Spleen (tissue), 11 donors: ENCODE data around the gene PERM1. TPM values are rescaled to one million over a fixed set of nuclear protein-coding genes. Genes with fewer than 3 reads are reported as not detected.

ENCODE experiments used
- DNase-seq: peaks from one replicate; pipeline ENCODE4 v3.0.0-alpha.2; 2020
- H3K27ac ChIP-seq, 8 donors: fragments of 200-600 bp; sonication (generic) in 7 of 8; 1 replicate in 4 of 8; 2 replicates in 4 of 8; pipeline versions ENCODE4 v1.5.0 to v1.8.0; 2016 to 2021; ENCODE audit warnings: inconsistent platforms in 4 of 8, mild to moderate bottlenecking in 4 of 8, moderate library complexity in 1 of 8
- H3K27me3 ChIP-seq, 7 donors: fragments of 200-600 bp; sonication (generic) in 6 of 7; replicated peaks in 1 of 7; 1 replicate in 4 of 7; 2 replicates in 3 of 7; pipeline versions ENCODE4 v1.5.0 to v1.8.0; 2016 to 2021; ENCODE audit warnings: inconsistent platforms in 3 of 7, mild to moderate bottlenecking in 1 of 7
- H3K36me3 ChIP-seq, 6 donors: fragments of 200-600 bp; sonication (generic) in 5 of 6; 1 replicate in 4 of 6; 2 replicates in 2 of 6; pipeline versions ENCODE4 v1.5.0 to v1.8.0; 2016 to 2021; ENCODE audit warnings: inconsistent platforms in 2 of 6
- H3K4me1 ChIP-seq, 6 donors: fragments of 200-600 bp; sonication (generic) in 5 of 6; 1 replicate in 3 of 6; 2 replicates in 3 of 6; pipeline versions ENCODE4 v1.5.0 to v1.8.0; 2016 to 2021; ENCODE audit warnings: inconsistent platforms in 3 of 6
- H3K4me3 ChIP-seq, 8 donors: fragments of 200-600 bp; sonication (generic) in 7 of 8; 1 replicate in 4 of 8; 2 replicates in 4 of 8; pipeline versions ENCODE4 v1.5.0 to v1.8.0; 2016 to 2021; ENCODE audit warnings: inconsistent platforms in 4 of 8, mild to moderate bottlenecking in 4 of 8, moderate library complexity in 2 of 8
- H3K9me3 ChIP-seq, 8 donors: fragments of 200-600 bp; sonication (generic) in 7 of 8; 1 replicate in 4 of 8; 2 replicates in 4 of 8; pipeline versions ENCODE4 v1.5.0 to v1.8.0; 2016 to 2021; ENCODE audit warnings: inconsistent platforms in 4 of 8
- CTCF ChIP-seq, 11 experiments: fragments of 200-600 bp in 7 of 11; fragments of 450-650 bp in 4 of 11; sonication (generic) in 4 of 11; IDR thresholded peaks in 8 of 11; conservative IDR thresholded peaks in 3 of 11; 1 replicate in 7 of 11; 2 replicates in 4 of 11; pipeline versions ENCODE4 v1.4.0 to v1.8.0; 2016 to 2021; ENCODE audit warnings: antibody characterized with exemption in 11 of 11, inconsistent platforms in 4 of 11, mild to moderate bottlenecking in 1 of 11
- POLR2A ChIP-seq, 3 donors: fragments of 450-650 bp; IDR thresholded peaks; one replicate each; pipeline ENCODE4 v1.5.1; 2017; ENCODE audit warnings: antibody characterized with exemption in 3 of 3, mild to moderate bottlenecking in 1 of 3
- POLR2AphosphoS5 ChIP-seq, 3 donors: sonication (generic); formaldehyde crosslinking; IDR thresholded peaks; one replicate each; pipeline ENCODE4 v1.5.1; 2017; ENCODE audit warnings: antibody characterized with exemption in 3 of 3
- WGBS, 5 donors: extraction: QIAGEN DNeasy Blood & Tissue Kit in 3 of 5; methylation state at CpG; one replicate each; pipeline versions ENCODE4 v1.1.5 to v1.1.7; 2013 to 2018; 5-methylcytosine and 5-hydroxymethylcytosine counted together
- intact Hi-C: fragments of 100-400 bp; cut with DNase I; formaldehyde crosslinking; loops from one replicate; pipeline ENCODE4 v1.15.0; 2023; ENCODE audit warnings: low total_unique reads
- polyA plus RNA-seq, 3 donors: library from polyadenylated mRNA; stranded (reverse); fragments of 200-250 nt; gene quantifications; one replicate each; pipeline ENCODE4 v1.2.1, GENCODE V29; 2013
- total RNA-seq, 7 donors: library from RNA; depleted of rRNA in 3 of 7; stranded (reverse); fragments of >200 nt in 3 of 7; fragmentation: NEBNext Ultra II Directional in 4 of 7; extraction: Animal tissue kit (Norgen Biotek cat#: 25700) in 4 of 7; gene quantifications; one replicate each; pipeline versions ENCODE4 v1.1.0 to v1.2.1, GENCODE V29; 2016 to 2021
- donor health status: healthy with polysubstance abuse.
- donor health status: DM: no; HTN: no; CAD: no; lungs with moderate emphysema.
- donor health status: DM: no; HTN: no; CAD: no.
- donor health status: Bipolar disorder and iron deficiency.
- donor health status: healthy.
- donor health status: DM: no; HTN: no; CAD: no.
- donor health status: DM: yes; HTN: yes; CAD: no.

The PERM1 gene
- total and polyA plus RNA-seq, 10 donors, result 0.20 to 0.85 (median 0.50) TPM; not detected in 4

GRCh38 chr1:952603-953002, 29.3 kb downstream of the PERM1 start:
- WGBS, 5 donors, result 88 to 93% (median 92%) methylated on average over 4 to 7 of the region's 7 CpGs
- no peak for DNase-seq
- no peak overlapping the region for H3K27ac ChIP-seq
- H3K27me3 ChIP-seq, result no peaks in the 10 kb centered on the region
- no peaks in the 10 kb centered on the region for H3K9me3 ChIP-seq
- TF ChIP-seq POLR2A (IDR thresholded peaks at IDR 0.05) (no peak), CTCF (IDR thresholded peaks at IDR 0.05 in 8 of 11, conservative IDR thresholded peaks at IDR 0.05 in 3 of 11) (no peak), POLR2AphosphoS5 (IDR thresholded peaks at IDR 0.05) (no peak)
- H3K4me3 ChIP-seq, result no peak overlapping the region
- peaks cover 5 to 99% (median 92%) of the 10 kb centered on the region in 6 donors for H3K36me3 ChIP-seq
- peaks cover 3 to 37% (median 15%) of the 10 kb centered on the region in 6 donors for H3K4me1 ChIP-seq
- intact Hi-C loops, result no loop called here

GRCh38 chr1:952201-952600, 29.7 kb downstream of the PERM1 start:
- Histone ChIP-seq H3K9me3 (no peaks in the 10 kb centered on the region), H3K27me3 (no peaks in the 10 kb centered on the region), H3K27ac (no peak overlapping the region), H3K36me3 (peaks cover 5 to 100% (median 96%) of the 10 kb centered on the region in 6 donors), H3K4me3 (no peak overlapping the region), H3K4me1 (peaks cover under 1 to 33% (median 11%) of the 10 kb centered on the region in 6 donors)
- intact Hi-C loops, result no loop called here
- DNase-seq, result no peak
- TF ChIP-seq CTCF (IDR thresholded peaks at IDR 0.05 in 8 of 11, conservative IDR thresholded peaks at IDR 0.05 in 3 of 11), result no peak
- 89 to 95% (median 91%) methylated on average over 14 to 15 of the region's 15 CpGs for WGBS, 5 donors

GRCh38 chr1:951364-951763, 30.5 kb downstream of the PERM1 start:
- 79 to 86% (median 84%) methylated on average over 6 of the region's 6 CpGs for WGBS, 5 donors
- H3K36me3 ChIP-seq, result peaks cover 7 to 100% (median 99%) of the 10 kb centered on the region in 6 donors
- TF ChIP-seq POLR2A (IDR thresholded peaks at IDR 0.05) (no peak), POLR2AphosphoS5 (IDR thresholded peaks at IDR 0.05) (no peak), CTCF (IDR thresholded peaks at IDR 0.05 in 8 of 11, conservative IDR thresholded peaks at IDR 0.05 in 3 of 11) (no peak)
- no peak for DNase-seq
- H3K27me3 ChIP-seq, result no peaks in the 10 kb centered on the region
- no peaks in the 10 kb centered on the region for H3K9me3 ChIP-seq
- no peak overlapping the region for H3K27ac ChIP-seq
- no peak overlapping the region for H3K4me3 ChIP-seq
- intact Hi-C loops, result no loop called here
- peaks cover 0 to 25% (median 6%) of the 10 kb centered on the region in 6 donors for H3K4me1 ChIP-seq

- H3K36me3 ChIP-seq, result peaks cover 7 to 100% (median 99%) of the 10 kb centered on the region in 6 donors
Measured at GRCh38 chr1:950881-951280, 31.0 kb downstream of the PERM1 start.

GRCh38 chr1:950268-950667, 31.6 kb downstream of the PERM1 start:
- no peak for DNase-seq
- Histone ChIP-seq H3K9me3 (no peaks in the 10 kb centered on the region), H3K4me1 (peaks cover 0 to 21% (median 5%) of the 10 kb centered on the region in 6 donors), H3K36me3 (peaks cover 7 to 100% (median 99%) of the 10 kb centered on the region in 6 donors), H3K4me3 (no peak overlapping the region), H3K27ac (no peak overlapping the region), H3K27me3 (no peaks in the 10 kb centered on the region)
- intact Hi-C loops, result no loop called here
- 87 to 97% (median 94%) methylated on average over 9 of the region's 9 CpGs for WGBS, 5 donors
- TF ChIP-seq CTCF (IDR thresholded peaks at IDR 0.05 in 8 of 11, conservative IDR thresholded peaks at IDR 0.05 in 3 of 11) (no peak), POLR2AphosphoS5 (IDR thresholded peaks at IDR 0.05) (no peak), POLR2A (IDR thresholded peaks at IDR 0.05) (no peak)

More at GRCh38 chr1:950881-951280, 31.0 kb downstream of the PERM1 start:
- H3K4me1 ChIP-seq, result peaks cover 0 to 21% (median 5%) of the 10 kb centered on the region in 6 donors
- WGBS, 5 donors, result 90 to 98% (median 94%) methylated on average over 11 to 23 of the region's 23 CpGs
- TF ChIP-seq POLR2AphosphoS5 (IDR thresholded peaks at IDR 0.05) (no peak), POLR2A (IDR thresholded peaks at IDR 0.05) (no peak)
- no peaks in the 10 kb centered on the region for H3K9me3 ChIP-seq
- no peak overlapping the region for H3K4me3 ChIP-seq
- H3K27ac ChIP-seq, result no peak overlapping the region
- no peaks in the 10 kb centered on the region for H3K27me3 ChIP-seq
- intact Hi-C loops, result no loop called here
- DNase-seq, result no peak
